HL-60/S4 treated with retinoic acid at 250 ng/mL for 4 days and 3 days (cell line): ENCODE data around the gene SRPK2.
"Not testable (repeated sequence)": the region's sequence is repeated elsewhere in the genome, so short reads cannot be mapped to it uniquely, and the experiment has no call there.

ENCODE experiments used
- in situ Hi-C: fragments of 300-500 bp; cut with MboI; formaldehyde crosslinking; loops from 2 replicates; pipeline ENCODE4 v1.7.0; 2022; ENCODE audit warnings: low sequenced_read_pairs

Gene SRPK2

DNA sequence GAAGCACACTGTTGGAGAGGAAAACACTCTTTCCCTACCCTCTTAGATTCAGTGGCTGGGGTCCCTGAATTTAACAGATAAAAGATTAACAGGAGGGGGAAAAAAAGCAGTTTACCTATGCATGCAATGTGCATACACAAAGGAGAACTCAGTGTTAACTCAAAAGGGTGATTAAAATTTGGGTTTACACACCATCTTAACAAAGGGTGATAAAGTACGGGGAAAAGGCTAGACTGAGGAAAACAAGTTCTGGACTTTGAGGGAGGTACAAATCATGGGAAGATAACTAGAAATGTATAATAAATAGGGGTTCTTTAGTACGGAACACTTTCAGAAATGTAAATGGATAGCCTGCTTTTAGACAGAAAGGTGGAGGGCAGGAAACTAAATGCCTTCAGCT is 83.1 kb downstream of the SRPK2 start:
- in situ Hi-C loops, result no loop called here

DNA sequence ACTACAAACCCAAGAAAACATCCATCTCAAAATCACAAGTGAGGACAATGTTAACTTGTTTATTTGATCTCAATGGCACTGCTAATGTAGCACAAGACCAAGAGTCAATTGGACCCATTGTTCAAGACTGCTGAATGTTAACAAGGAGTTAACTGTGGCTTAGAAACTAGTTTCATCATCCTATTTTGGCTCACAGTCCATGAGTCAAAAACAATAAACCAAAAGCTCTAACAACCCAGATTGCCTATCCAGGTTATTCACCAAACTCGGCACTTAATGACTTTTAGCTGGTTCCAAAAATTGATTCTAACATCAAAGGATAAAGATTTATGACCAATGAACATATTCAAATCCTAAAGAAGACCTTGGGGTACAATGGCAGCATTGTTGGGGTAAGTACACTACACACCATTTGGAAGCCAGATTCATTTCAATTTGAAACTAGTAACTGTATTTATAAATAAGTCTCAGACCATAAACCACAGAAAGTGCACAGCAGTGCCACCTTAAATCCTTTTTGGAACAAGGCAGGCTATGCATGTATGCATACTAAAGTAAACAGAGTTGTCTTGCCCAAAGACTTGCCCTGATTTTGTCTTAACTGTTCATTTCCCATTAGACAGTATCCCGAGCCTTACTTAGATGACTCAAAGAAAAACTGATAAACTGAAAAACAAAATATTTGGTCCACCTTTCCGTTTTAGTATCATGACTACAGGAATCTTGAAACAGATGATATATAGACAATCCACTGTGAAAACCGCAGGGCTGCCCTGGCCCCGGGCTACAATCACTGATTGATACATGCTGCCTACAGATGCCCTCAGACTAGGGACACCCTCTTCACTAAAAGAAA is 84.5 kb downstream of the SRPK2 start:
- in situ Hi-C loops, result no loop called here

DNA sequence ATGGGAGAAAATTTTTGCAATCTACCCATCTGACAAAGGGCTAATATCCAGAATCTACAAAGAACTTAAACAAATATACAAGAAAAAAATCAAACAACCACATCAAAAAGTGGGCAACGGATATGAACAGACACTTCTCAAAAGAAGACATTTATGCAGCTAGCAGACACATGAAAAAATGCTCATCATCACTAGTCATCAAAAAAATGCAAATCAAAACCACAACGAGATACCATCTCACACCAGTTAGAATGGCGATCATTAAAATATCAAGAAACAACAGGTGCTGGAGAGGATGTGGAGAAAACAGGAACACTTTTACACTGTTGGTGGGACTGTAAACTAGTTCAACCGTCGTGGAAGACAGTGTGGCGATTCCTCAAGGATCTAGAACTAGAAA is 88.1 kb downstream of the SRPK2 start:
- in situ Hi-C loops, result not testable (repeated sequence)

DNA sequence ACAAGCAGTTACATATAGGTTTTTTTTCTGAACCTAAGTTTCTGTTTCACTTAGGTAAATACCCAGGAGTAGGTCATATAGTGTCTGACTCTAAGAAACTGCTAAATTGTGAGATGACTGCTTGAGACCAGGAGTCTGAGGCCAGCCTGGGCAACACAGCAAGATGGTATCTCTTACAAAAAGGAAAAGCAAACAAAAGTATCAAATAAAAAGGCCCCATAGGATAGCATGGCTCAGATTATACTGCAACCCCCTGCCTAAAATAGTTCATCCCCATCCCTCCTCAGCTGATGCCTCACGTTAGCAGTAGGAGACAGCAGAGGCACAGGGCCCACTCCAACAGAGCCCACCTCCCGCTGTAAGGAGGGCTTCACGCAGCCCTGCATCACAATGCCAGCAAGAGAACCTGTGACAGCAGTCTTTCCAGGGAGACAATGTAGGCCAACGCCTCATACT is 90.3 kb downstream of the SRPK2 start:
- in situ Hi-C loops, result no loop called here

DNA sequence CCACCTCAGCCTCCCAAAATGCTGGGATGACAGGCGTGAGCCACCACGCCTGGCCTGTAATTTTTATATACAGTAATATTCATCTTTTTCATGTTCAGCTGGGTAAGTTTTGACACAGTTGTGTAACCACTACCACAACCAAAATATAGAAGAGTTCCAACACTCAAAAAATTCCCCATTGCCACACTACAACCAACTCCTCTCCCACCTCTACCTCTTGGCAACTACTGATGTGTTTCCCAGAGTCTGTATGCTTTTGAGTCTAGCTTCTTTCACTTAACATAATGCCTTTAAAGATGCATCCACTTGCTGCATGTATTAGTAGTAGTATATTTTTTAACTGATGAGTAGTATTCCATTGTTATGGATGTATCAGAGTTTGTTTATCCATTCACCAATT is 90.7 kb downstream of the SRPK2 start:
- in situ Hi-C loops, result no loop called here

DNA sequence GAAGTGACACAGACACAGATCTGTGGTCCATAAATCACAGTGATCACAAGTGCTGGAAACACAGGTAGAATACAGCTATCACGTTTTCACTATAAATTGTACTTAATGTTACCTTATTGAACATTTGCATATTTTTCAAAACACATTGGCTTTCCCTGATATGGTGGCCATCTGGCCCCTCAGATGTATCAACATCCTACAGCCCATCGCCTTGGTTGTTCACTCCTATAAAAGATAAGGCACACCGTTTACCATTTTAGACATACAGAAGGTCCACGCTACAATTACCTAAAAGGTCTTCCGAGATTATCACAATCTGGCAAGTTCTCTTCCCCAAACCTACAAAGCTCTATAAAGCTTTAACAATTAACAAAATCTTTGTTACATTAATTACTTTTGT is 91.4 kb downstream of the SRPK2 start:
- in situ Hi-C loops, result no loop called here

DNA sequence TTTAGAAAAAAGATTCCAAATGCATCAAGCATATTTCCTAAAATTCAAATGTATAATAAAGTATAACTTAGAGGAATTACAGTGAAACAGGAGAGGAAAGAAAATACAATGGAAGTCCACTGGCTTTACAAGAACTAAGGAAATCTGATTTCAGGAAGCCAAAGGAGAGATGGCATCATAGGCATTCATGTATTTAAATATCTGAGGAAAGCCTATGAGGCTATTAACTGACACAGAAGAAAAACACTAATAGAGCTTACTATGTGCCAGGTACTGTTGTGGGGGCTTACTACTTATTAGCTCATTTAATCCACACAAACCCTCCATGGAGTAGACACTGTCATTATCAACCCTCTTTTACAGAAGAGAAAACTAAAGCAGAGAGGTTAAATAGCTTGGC is 92.2 kb downstream of the SRPK2 start:
- in situ Hi-C loops, result no loop called here

DNA sequence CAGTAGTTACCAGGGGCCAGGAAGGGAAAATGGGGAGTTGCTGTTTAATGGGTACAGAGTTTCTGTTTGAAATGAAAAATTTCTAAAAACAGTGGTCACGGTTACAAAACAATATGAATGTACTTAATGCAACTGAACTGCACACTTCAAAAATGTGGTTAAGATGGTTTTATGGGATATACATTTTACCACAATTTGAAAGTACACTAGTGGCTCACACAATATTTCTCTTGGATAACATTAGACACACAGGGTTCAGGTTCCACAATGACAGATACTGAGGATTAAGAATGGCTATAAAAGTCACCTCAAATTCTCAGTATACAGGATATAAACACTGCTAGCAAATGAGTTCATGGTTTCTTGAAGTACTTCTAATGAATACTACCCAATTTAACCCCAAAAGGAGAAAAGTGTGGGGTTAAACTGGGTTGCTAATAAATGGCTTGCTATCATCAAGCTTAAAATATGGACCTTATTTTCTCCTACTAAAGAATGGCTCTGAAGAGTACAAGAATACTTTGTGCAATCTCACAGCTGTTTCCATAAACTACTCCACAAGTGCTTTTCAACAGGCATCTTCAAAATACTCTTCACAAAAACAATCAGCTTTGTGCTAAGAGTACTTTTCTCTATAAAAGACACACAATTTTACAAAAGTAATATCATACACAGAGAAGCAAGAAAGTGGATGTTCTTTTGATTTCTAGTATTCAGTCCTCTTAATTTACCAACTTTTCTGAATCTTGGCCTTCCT is 92.9 kb downstream of the SRPK2 start:
- in situ Hi-C loops, result no loop called here

DNA sequence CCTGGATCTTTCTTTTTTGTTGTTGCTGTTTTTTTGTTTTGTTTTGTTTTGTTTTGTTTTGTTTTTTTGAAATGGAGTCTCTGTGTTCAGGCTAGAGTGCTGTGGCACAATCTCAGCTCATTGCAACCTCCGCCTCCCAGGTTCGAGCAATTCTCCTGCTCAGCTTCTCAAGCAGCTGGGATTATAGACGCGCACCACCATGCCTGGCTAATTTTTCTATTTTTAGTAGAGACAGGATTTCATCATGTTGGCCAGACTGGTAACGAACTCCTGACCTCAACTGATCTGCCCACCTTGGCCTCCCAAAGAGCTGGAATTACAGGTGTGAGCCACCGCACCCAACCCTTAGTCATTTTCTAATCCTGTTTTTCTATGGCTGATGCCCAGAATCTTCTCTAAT is 94.2 kb downstream of the SRPK2 start:
- in situ Hi-C loops, result not testable (repeated sequence)

DNA sequence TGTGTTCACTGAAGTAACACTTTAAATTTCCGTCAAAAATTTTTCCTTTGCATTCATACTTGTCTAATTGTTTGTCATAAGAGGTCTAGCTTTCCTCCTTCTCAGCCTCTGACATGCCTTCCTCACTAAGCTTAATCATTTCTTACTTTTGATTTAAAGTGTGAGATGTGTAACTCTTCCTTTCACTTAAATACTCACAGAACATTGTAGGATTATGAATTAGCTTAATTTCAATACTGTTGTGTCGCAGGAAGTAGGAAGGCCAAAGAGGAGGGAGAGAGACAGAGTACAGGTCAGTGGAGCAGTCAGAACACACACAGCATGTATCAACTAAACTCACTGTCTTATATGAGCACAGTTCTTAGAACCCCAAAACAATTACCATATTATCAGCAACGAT is 99.0 kb downstream of the SRPK2 start:
- in situ Hi-C loops, result no loop called here

DNA sequence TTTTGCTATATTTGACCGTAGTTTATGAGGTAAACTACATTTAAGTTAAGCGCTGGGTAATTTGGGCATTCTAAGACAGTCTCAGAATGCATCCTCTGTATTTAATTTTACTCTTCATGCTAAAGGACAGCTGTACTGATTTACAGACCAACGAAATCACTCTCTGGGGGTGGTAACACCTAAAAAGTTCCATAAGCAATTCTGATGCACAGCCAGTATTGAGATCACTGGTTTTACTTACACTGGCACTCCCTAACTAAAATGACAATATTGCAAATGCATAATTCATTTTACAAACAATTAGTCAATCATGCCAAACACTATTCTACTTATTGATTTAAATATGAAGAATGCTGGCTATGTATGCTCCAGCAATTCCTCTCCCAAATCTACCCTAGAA is 102.3 kb downstream of the SRPK2 start:
- in situ Hi-C loops, result no loop called here

DNA sequence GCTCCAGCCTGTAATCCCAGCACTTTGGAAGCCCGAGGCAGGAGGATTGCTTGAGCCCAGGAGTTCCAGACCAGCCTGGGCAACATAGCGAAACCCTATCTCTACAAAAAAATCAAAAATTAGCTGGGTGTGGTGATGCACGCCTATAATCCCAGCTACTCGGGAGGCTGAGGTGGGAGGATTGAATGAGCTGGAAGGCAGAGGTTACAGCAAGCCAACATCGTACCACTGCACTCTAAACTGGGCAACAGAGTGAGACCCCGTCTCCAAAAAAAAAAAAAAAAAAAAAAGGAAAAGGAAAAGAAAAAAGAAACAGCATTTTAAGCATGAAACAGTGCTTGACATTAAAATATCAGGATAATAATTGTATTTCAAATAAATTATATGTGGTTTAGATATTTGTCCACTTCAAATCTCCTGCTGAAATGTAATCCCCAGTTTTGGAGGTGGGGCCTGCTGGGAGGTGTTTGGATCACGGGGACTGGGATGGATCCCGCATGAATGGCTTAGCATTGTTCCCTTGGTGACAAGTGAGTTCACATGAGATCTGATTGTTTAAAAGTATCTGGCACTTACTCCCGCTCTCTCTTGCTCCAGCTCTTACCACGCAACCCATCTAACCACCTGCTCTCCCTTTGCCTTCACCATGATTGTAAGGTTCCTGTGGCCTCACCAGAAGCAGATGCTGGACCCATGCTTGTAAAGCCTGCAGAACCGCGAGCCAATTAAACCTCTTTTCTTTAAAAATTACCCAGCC is 103.4 kb downstream of the SRPK2 start:
- in situ Hi-C loops, result no loop called here

DNA sequence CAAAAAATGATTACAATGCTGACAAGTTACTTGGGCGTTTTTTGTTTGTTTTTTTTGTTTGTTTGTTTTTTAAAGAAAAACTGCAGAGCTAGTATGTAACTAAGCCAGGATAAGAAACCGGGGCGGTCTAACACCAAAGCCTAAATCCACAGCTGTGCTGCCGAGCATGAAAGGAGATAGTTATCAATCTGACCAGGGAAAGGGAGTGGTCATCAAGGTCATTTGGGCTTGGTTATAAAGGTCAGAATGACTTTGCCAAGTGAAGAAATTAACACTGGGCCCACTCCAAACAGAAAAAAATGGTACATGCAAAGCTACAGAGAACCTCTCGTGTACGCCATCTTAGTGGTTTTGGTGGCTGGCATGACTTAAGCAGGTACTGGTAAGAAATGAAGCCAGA is 104.7 kb downstream of the SRPK2 start:
- in situ Hi-C loops, result no loop called here

DNA sequence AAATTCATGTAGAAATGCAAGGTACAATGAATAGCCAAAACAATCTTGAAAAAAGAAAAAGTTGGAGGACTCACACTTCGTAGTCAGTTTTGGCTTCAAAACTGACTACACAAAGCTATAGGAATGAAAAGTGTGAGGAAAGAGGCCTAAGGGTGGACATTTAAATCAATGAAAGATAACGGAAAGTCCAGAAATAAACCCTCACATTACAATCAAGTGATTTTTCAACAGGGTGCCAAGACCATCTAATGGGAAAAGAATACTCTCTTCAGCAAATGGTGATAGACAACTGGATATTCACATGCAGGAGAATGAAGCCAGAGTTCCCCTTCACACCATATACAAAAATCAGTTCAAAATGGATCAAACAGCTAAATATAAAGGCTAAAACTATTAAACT is 106.8 kb downstream of the SRPK2 start:
- in situ Hi-C loops, result no loop called here

DNA sequence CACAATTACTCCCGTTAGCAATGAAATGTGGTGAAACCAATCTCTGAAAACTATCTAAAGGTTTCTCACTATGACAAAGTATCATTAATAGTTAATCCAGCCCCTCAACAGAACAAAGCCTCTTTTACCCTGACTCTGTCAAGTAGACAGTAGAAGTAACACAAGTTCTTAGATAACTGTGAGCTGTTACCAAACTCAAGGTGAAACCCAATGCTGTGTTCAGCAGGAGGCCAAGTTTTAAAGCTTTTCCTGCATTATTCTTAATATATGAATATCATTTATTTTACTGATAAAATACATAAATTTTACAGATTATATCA is 109.1 kb downstream of the SRPK2 start:
- in situ Hi-C loops, result no loop called here

DNA sequence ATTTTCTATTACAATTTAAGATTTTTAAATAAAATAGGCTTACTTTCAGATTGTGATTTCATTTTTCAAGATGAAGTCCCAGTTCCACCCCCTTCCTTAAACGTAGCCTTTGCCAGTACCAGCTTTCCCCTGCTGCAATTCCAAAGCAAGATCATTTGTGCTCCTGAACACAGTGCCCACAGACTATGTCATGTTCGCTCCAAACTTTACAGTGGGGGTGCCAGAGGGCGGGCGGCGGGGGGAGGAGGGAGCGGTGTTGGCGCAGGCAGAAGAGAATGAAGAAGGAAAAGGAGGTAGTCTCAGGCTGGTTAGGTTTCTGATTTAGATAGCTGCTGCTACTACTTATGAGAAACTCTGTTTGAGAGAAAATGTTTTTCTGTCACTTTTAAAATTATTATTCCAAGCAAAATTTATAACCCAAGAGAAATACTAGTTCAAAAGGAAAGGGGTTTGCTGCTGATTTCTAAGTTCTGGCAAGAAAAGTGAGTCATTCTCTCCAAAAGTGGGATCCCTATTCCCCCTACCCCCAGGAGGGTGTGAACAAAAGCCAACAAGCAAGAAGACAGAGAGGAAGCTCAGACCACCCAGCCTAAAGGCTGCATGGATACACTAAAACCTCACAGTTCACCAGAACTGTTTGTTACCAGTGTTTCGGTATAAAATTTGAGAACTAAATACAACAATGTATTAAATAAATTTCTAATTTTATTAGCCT is 109.6 kb downstream of the SRPK2 start:
- in situ Hi-C loops, result no loop called here

DNA sequence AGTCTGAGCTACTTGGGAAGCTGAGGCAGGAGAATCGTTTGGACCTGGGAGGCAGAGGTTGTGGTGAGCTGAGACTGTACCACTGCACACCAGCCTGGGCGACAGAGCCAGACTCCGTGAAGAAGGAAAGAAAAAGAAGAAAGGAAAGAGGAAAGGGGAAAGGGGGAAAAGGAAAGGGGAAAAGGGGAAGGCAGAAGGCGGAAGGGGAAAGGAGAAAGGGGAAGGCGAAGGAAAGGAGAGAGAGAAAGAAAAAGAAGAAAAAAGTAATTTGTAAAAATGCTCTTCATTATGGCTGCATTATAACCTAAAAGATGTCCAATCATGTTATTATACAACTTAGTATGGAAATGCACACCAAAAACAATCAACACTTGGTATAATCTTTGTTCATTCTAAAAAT is 110.2 kb downstream of the SRPK2 start:
- in situ Hi-C loops, result no loop called here

DNA sequence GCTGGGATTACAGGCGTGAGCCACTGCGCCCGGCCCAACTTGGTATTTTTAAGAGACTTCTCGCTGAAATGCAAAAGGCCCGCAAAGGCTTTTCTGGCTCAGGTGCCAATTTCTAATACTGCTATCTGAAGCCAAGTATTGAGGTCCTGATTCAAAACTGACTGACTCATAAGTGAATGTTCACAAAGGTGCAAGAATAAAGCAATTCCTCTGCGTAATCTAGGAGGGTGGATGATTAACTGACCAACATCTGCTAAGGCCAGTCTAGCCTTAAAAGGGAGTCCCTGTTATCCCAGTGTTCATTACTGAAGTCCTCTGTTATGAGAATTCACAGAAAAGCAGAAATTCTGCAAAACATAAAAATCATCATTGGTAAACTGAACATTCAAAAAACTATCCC is 111.4 kb downstream of the SRPK2 start:
- in situ Hi-C loops, result no loop called here

DNA sequence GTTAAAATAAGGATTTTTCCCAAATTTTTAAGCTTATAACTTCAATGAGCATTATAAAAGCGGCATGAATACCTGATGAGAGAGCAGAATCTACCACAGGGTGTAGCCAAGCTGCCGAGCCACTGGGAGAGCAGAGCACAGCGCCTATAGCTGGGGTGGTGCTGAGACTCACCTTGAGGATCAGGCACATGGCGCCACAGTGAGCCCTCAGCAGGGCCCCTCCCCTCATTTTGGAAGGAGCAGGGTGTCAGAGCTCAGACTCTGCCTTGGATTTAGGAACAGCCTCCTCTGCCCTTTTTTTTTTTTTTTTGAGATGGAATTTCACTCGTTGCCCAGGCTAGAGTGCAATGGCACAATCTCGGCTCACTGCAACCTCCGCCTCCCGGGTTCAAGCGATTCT is 118.6 kb downstream of the SRPK2 start:
- in situ Hi-C loops, result no loop called here

DNA sequence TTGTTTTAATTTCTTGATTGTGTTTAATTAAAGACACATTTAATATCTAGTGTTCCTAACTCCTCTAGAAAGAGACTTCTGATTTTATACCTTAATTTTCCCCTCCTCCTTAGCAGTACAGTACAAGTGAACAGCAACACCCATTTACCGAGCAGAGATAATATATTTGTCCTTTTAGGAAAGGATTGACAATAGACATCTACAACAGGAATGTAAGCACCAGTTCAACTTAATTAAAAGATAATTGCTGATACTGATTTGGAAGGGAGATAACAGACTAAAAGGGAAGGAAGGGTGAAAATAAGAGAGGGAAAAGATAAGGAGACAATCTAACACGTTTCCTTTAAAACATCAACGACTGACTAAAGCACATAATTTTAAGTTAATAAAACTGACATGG is 119.3 kb downstream of the SRPK2 start:
- in situ Hi-C loops, result no loop called here
